Stimulated activated CD4-positive, alpha-beta T cell treated with anti-CD3 and anti-CD28 coated beads, TNF-alpha, amount 100 ng/mL, for 48 hours (primary cell): ENCODE data around the gene SNX9.
"Not testable (repeated sequence)": the region's sequence is repeated elsewhere in the genome, so short reads cannot be mapped to it uniquely, and the experiment has no call there.

Source experiments
- DNase-seq, 3 donors: peaks; one replicate each; pipeline ENCODE4 v3.0.0-alpha.2; 2020; ENCODE audit warnings: low read depth in 3 of 3

Gene SNX9

DNA sequence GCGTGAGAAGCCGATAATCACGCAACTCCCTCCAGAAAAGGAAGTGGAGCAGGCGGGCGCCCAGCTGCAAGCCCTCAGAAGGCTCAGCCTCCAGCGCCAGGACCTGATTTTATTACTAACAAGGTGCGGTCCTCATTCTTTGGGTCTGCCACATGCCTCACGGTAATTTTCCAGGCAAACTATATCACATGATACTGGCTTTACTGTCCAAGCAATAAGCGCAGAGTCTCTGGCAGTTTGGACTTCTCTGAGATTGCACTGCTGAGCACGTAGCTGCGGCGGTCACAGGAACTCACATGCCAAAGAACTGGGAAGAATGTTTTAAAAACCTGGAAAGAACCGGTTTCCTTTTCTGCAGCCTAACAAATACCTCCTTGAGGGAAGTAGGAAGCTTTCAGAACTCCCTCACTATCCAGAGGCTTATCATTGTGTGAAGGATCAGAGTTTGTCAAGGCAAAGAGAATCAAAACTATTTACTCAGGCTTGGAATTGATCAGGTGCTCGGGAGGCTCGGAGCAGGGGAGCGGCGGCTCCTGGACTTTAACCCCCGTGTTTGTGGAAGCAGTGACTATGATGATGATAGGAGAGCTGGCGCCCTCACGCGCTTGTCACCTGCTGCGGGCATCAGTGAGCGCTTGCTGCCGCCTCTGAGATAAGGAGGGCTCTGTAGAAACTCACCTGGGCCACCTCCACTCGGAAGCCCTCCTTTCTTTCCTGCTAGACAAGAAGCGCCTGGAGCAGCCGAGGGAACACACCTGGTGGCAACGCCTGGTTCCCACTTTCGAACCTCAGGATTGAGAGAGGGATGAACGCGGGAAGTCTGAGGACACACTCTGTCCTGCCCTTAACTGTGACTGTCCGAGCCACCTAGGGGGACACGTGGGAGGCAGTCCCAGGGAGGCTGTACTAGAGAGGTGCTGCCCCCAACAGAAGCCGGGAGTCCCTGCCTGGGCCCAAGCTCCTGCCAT lies 131.4 kb downstream of the SNX9 start:
- no peak for DNase-seq

DNA sequence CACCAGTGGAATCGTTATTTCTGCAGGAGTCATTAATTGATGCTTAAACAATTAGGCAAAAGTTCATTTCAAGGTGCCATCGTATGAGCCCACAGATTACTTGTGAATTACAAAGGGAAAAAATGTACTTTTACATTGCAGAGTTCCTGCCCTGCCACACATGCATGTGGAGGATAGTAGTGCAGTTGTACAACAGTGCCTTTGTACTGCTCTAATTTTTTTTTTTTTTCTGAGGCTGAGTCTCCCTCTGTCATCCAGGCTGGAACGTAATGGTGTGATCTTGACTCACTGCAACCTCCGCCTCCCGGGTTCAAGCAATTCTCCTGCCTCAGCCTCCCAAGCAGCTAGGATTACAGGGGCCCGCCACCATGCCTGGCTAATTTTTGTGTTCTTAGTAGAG lies 132.6 kb downstream of the SNX9 start:
- no peak for DNase-seq

DNA sequence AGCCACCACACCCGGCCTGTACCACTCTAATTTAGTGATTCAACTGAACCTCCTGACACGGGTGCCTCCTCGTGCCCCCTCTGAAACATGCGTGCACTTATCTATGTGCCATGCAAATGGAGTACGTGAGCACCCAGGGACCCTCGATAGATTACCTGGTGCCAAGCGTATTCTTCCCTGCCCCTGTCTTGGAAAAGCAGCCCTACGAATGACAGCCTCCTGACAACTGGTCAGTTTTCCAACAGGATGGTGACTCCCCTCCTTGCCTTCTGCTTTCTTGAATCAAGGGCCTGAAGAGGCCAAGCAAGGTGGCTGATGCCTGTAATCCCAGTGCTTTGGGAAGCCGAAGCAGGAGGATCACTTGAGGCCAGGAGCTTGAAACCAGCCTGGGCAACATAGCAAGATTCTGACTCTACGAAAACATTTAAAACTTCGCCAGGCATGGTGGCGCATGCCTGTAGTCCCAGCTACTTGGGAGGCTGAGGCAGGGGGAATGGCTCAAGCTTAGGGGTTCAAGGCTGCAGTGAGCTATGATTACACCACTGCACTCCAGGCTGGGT lies 133.2 kb downstream of the SNX9 start:
- no peak for DNase-seq

DNA sequence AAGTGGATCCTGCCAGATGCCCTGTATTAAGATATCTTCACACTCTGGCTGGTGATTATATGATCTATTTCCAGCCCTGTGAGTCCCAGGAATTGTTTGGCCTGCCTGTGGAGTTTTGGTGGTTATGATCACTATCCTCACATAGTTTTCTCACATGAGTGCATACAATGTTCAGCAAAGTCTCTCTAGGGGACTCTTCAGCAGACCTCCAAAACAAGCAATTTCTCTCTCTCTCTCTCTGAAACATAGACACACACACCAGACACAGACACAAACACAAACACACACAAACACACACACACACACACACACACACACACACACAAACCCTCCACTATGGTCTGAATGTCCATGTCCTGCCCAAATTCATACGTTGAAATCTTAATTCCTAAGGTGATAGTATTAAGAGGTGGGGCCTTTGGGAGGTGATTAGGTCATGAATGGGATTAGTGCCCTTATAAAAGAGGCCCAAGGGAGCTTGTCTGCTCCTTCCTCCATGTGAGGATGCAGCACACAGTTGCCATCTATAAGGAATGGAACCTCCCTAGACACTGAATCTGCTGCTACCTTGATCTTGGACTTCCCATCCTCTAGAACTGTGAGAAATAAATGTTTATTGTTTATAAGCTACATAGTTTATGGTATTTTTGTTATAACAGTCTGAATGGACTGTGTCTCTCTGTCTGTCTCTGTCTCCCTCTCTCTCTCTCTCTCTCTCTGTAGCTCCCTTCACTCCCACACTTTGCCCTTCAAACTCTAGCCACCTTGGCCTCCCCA lies 136.6 kb downstream of the SNX9 start:
- no peak for DNase-seq

DNA sequence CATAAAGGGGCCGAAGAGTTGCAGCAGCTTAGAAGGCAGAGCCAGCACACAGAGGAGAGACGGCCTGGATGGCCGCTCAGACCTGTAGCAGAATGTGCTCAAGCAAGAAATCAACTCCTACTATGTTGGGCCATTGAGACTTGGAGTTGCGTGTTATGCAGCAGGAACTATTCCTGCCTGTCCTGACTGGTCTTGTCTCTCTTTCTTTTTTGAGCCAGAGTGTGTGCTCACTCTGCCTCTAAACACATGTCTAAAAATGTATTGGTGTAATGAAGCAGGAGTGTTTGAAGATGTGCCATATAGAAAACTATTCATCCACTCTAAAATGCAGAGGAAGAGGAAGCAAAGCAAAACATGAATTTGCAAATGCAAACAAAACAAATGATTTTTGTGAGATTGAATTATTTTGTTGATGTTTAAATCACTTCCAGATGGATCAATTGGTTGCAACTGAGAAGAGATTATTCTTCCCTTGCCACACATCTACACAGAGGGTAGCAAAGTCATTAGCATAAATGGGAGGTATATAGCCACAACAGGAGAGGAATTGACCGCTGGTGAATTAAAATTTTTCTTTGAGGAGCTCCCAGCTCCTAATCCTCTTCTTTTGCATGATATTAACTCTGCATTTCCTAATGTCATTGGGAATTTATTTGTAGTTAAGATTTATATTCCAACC lies 138.2 kb downstream of the SNX9 start:
- no peak for DNase-seq

DNA sequence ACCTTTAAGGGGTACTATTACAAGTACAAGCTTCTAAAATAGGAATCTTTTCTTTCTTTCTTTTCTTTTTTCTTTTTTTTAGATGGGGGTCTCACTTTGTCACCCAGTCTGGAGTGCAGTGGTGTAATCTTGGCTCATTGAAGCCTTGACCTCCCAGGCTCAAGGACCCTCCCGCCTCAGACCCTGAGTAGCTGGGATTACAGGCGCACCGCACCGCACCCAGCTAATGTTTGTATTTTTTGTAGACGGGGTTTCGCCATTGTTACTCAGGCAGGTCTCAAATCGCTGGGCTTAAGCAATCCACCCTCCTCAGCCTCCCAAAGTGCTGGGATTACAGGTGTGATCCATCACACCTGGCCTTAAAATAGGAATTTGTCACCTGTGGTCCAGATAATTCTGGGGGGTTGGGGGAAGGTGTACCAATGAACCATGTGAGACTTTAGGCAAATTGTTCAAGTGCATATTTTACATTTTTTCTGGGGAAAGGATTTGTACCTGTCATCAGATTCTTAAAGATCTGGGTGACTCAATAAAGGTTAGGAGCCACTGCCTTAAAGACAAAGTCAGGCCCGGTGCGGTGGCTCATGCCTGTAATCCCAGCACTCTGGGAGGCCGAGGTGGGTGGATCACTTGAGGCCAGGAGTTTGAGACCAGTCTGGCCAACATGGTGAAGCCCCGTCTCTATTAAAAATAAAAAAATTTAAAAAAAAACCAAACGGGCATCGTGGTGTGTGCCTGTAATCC lies 139.0 kb downstream of the SNX9 start:
- no peak for DNase-seq

DNA sequence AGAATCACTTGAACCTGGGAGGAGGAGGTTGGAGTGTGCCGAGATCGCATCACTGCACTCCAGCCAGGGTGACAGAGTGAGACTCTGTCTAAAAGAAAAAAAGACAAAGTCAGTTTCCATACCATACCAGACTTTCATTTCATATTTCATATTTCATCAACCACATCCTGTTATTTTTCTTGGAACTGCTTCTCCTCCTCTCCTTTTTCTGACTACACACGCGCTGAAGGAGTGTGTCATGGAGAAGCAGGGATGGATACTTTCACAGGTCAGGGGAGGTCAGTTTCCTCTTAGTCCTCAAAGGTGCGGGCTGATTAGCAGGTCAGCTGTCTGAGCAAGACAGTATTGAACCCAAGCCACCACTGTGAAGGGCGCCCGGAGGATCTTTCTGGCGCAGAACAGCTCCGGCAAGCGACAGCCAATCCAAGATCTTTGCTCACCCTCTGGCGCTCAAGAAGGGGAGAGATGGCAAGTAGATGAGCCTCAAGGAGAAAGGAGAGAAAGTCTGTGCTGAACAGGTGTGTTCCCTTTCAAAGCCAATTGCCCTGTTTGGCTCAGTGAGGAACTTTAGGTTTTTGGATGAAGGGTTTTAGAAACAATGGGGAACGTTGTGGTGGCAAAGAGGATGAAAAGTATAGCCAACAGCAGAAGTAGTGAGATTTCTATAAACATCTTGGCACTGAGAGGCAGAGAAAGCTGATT lies 139.7 kb downstream of the SNX9 start:
- DNase-seq: no peak

DNA sequence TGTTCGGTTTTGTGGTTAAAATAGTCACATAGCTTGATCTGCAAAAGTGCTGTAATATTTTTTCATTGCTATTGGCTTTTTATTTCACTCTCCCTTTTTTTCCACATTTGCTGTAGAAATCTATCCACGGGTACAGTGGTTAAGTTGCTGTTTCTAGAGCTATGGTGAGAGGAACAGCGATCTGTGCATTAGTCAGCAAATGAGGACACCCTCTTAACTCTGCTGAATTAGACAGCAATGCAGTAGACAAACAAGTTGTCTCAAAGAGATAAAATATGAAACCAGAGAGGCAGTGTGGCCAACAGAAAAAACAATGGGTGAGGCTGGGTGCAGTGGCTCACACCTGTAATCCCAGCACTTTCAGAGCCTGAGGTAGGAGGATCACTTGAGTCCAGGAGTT lies 141.1 kb downstream of the SNX9 start:
- no peak for DNase-seq

DNA sequence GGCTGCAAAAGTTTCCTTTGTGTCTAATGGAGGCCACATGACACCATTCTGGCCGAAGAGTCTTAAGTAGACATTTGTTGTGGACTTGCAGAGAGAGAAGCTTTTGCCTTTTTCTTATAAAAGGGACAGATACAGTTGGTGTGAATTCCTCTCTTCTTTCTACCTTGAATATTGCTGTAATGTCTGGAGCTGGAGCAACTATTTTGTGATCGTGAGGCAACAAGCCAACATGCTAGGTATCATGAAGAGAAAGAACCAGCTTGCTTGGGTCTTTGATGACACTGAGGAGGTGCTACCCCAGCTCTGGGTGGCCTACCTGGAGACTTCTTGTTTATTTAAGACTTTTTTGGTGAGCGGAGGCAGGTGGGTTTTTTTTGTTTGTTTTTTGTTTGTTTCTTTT lies 142.3 kb downstream of the SNX9 start:
- DNase-seq: no peak

DNA sequence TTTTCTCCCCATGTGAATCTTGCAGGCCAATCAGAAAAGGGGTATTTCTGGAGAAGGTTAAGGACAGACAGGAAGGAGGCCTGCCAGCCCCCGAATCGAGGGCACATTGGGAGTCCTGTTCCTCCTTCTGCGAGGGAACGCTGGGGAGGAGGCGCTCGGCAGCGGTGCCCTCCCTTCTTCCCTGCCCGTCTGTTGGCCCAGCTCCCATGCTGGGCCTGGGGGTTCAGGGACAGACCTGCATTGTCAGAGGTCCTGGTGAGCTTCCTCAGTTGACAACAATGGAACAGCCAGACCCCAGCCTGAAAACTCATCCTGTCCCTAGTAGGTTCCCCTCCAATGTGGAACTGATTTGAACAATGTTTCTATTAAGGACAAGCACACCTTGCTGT lies 143.5 kb downstream of the SNX9 start:
- DNase-seq: no peak

DNA sequence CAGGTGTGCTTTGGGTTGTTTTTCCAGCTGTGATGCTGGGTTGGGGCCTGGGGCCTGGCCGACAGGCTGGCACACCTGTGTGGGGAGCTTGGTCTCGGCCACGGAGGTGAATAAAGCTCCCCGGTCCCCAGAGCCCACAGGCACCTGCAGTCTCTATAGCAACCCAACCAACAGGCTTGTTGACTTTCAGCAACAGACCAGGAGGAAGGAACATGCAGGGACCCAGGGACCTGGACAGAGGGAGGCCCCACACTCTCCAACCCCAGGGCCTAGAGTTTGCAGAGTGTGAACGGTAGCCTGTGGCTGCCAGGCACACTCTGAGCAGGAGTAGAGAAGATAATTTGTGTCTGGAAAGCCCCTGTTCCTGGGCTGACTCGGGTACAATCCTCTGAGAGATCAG lies 144.0 kb downstream of the SNX9 start:
- DNase-seq: no peak

DNA sequence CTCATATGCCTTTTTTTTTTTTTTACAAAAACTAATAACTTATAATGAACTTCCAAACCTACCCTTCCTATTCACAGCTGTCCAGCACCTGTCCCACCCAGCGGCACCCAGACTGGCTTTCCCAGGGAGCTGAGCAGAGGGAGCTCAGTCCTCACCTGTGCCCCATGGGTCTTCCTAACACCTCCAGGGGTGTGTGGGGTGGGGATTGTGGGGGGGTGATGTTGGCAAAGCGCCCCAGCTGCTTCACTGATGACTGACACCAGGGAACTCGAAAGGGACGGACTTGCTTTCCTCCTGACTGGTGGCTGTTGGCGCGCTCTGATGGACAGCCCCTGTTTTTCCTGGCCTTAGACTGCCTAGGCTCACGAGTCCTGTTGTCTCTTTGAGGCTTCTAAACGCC lies 144.4 kb downstream of the SNX9 start:
- DNase-seq: no peak

DNA sequence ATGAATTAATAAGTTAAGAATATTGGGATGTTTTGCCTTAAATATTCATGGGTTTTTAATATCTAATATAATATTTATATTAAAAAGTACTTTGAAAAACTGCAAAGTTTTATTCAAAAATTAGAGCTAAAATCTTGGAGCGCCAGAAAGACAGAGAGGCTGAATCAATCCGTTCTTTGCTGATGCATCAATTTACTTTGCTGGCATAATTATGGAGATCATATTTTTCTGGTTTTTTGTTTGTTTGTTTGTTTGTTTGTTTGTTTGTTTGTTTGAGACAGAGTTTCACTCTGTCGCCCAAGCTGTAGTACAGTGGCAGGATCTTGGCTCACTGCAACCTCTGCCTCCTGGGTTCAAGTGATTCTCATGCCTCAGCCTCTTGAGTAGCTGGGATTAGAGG lies 149.1 kb downstream of the SNX9 start:
- not testable (repeated sequence) for DNase-seq

DNA sequence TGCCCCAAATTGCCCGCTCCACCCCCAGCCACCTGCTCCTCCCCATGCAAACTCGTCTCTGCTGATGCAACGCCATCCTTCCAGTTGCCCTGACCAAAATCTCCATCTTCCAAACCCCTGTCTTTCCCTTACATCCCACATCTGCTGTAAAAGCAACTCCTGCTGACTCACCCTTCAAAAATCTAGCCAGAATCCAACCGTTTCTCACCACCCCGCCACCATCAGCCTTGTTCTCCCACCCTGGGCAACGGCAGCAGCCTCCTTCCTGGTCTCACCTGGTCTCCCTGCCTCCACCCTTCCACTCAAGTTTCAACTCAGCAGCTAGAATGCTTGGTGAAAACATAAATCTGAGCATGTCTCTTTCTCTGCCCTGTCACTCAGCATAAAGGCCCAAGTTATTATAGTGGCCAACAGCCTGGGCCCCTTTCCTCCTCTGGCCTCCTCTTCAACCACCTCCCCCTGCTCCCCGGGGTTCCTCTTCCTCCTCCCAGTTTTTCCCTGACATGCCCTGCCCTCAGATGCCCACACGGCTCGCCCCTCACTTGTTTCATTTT lies 151.4 kb downstream of the SNX9 start:
- no peak for DNase-seq

DNA sequence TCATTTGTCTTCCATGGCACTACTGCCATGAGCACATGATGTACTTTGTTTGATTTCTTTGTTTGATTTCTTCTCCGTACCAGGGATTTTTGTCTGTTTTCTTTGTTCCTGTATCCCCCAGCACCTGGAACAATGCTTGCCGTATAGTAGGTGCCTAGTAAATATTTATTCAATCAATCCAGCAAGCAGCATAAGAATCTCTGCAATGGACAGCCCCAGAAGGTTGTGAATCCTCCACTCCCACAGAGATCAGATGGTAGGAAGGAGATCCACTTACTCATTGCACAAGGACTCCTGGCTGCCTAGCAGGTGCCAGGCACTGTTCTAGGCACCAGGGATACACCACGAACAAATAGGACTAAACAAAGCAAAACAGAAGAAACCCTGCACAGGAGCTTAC lies 151.9 kb downstream of the SNX9 start:
- no peak for DNase-seq

DNA sequence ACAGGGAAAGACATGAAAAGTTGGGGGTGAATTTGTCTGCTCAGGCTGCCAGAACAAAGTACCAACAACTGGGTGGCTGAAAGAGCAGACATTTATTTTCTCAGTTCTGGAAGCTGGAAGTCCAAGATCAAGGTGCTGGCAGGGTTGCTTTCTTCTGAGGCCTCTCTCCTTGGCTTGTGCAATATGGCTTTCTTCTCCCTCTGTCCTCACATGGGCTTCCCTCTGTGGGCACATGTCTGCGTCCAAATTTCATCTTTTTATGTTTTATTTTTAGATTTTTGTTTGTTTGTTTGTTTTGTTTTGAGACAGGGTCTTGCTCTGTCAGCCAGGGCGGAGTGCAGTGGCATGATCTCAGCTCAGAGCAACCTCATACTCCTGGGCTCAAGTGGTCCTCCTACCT lies 152.4 kb downstream of the SNX9 start:
- DNase-seq: no peak

DNA sequence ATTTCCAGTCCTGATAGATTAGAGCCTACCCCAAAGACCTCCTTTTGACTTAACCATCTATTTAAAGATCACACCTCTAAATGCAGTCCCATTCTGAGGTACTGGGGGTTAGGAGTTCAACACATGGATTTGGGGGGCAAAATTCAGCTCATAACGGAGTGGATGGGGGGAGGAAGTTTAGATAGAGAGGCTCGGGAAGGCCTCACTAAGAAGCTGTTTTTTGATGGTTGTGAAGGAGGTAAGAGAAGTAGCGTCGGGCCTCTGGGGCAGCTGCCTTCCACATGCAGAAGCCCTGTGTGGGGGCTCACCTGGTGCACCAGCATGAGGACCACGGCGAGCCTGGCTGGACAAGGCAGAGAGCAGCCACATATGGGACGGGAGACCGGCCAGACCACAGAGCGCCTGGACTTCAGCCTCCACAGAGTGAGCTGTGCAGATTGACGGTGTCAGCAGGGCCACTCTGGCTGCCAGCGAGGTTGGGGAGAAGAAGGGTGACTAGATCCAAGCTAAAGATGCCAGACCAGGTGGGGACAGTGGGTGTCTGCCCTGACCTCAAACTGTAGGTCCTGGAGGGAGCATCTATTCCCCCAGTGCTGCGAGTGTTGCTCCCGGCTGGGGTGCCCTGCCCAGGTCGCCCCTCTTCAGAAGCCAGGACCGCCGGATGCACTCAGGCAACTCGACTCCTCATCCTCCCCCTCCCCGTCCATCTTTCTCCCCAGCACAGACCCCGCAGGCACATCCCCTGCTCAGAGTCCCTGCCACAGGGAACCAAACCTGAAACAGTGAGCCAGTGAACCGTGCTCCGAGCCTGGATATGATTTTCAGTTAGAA lies 153.5 kb downstream of the SNX9 start:
- DNase-seq: no peak

DNA sequence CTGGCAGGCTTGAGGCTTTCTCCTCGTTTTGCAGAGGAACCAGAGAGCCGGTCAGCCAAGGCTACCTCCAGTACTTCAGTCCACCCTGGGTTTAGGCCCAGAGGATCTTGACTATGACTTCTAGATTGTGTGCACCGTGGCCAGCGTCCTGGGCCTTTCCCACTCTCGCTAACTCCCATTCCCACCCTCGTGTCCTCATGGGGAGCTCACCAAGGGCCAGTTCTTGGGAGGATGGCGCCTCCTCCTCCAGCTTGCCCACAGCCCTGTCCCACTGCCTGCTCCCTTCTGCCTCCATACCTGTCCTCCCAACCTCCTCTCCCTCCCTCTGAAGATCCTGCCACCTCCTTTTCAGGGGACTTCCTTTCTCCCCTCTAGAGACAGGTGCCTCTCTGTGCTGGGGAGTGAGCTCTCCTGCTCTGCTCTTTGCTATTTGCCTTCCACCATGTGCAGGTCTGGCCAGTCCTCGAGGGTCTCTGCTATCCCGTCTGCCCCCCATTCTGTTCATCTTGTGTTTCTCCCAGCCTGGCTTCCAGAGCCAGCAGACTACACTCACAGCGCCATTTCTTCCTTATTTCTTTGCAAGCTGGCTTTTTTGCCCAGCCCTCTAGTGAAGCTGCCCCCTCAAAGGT lies 154.2 kb downstream of the SNX9 start:
- DNase-seq: no peak
